Duodenal mucosa (tissue), 2 donors: ENCODE measurements around the gene PRC1.
"Not testable (repeated sequence)": the region's sequence is repeated elsewhere in the genome, so short reads cannot be mapped to it uniquely, and the experiment has no call there.

ENCODE experiments used
- H3K27ac ChIP-seq: one replicate; pipeline ENCODE4 v1.7.0; 2013; ENCODE audit warnings: low read depth, low read length
- H3K27me3 ChIP-seq, 2 donors: one replicate each; pipeline ENCODE4 v1.7.0; 2013; ENCODE audit warnings: low read length in 2 of 2, control low read depth in 1 of 2; ENCODE audit not compliant: insufficient read depth in 2 of 2, control insufficient read depth in 1 of 2
- H3K36me3 ChIP-seq, 2 donors: one replicate each; pipeline ENCODE4 v1.7.0; 2013; ENCODE audit warnings: low read length in 2 of 2, control low read depth in 1 of 2; ENCODE audit not compliant: insufficient read depth in 2 of 2, control insufficient read depth in 1 of 2
- H3K4me1 ChIP-seq, 2 donors: one replicate each; pipeline ENCODE4 v1.7.0; 2013; ENCODE audit warnings: low read length in 2 of 2, control low read depth in 1 of 2; ENCODE audit not compliant: insufficient read depth in 2 of 2, control insufficient read depth in 1 of 2
- H3K4me3 ChIP-seq, 2 donors: one replicate each; pipeline ENCODE4 v1.7.0; 2013; ENCODE audit warnings: low read length in 2 of 2, low read depth in 1 of 2
- H3K9ac ChIP-seq, 2 donors: one replicate each; pipeline ENCODE4 v1.7.0; 2013; ENCODE audit warnings: low read length in 2 of 2, low read depth in 1 of 2
- H3K9me3 ChIP-seq, 2 donors: one replicate each; pipeline ENCODE4 v1.7.0; 2013; ENCODE audit warnings: low read length in 2 of 2, control low read depth in 1 of 2; ENCODE audit not compliant: control insufficient read depth in 1 of 2

Gene PRC1

GRCh38 chr15:90926766-90927165, 67.6 kb downstream of the PRC1 start:
- not testable (repeated sequence) for H3K36me3 ChIP-seq, H3K9me3 ChIP-seq, H3K9ac ChIP-seq, H3K27ac ChIP-seq, H3K4me3 ChIP-seq, H3K27me3 ChIP-seq
- H3K4me1 ChIP-seq: peaks cover 15% of the 10 kb centered on the region in 2 donors

DNA sequence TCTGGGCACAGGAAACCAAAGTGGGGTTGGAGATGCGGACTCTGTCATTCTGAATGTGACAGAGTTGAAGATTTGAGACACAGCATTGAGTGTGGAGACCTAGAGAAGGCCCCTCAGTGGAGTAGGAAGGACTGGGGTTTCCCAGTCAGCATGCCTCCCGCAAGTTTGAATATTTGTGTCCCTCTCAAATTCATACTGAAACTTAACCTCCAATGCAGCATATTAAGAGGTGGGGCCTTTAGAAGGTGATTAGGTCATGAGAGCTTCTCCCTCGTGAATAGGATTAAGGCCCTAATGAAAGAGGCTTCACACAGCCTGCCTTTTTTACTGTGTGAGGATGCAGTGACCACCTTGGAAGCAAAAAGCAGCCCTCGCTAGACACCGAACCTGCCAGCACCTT, 70.0 kb downstream of the PRC1 start:
- H3K4me1 ChIP-seq: peaks cover 2 to 3% of the 10 kb centered on the region in 2 donors
- no peak overlapping the region for H3K4me3 ChIP-seq
- no peak overlapping the region for H3K9ac ChIP-seq
- no peak overlapping the region for H3K27ac ChIP-seq
- peaks cover 21% of the 10 kb centered on the region in 2 donors for H3K36me3 ChIP-seq
- no peaks in the 10 kb centered on the region for H3K9me3 ChIP-seq
- H3K27me3 ChIP-seq: no peaks in the 10 kb centered on the region

- H3K9me3 ChIP-seq, H3K4me1 ChIP-seq, H3K27me3 ChIP-seq, H3K27ac ChIP-seq, H3K4me3 ChIP-seq, H3K9ac ChIP-seq: not testable (repeated sequence)
- peaks cover 32 to 36% of the 10 kb centered on the region in 2 donors for H3K36me3 ChIP-seq
Measured at GRCh38 chr15:90922712-90923322, 71.5 kb downstream of the PRC1 start.

GRCh38 chr15:90921887-90922286, 72.4 kb downstream of the PRC1 start:
- Histone ChIP-seq H3K4me1 (no peaks in the 10 kb centered on the region), H3K36me3 (peaks cover 39 to 46% of the 10 kb centered on the region in 2 donors), H3K9me3 (no peaks in the 10 kb centered on the region), H3K27ac (no peak overlapping the region), H3K9ac (no peak overlapping the region), H3K4me3 (no peak overlapping the region), H3K27me3 (no peaks in the 10 kb centered on the region)

DNA sequence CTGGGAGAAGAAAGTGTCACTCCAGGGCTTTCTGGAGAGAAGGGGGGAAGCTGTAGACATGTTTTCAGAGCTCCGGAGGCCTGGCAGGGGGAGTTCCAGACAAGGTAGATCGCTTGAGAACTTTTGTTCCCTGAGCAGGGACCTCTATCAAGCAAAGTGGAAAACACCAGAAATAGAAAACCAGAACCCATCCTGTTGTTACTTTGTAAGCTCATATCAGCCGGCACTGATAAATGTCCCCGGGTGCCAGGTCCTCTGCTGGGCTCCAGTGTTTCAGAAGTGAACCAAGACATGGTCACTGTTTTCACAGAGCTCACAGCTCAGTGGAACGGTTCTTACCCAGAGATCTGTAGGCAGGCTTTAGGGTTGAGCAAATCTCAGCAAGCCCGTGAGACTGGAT, 75.5 kb downstream of the PRC1 start:
- Histone ChIP-seq H3K9ac (no peak overlapping the region), H3K9me3 (no peaks in the 10 kb centered on the region), H3K4me3 (no peak overlapping the region), H3K27me3 (no peaks in the 10 kb centered on the region), H3K36me3 (peaks cover 51 to 73% of the 10 kb centered on the region in 2 donors), H3K4me1 (peaks cover 0 to 11% of the 10 kb centered on the region in 2 donors), H3K27ac (no peak overlapping the region)

DNA sequence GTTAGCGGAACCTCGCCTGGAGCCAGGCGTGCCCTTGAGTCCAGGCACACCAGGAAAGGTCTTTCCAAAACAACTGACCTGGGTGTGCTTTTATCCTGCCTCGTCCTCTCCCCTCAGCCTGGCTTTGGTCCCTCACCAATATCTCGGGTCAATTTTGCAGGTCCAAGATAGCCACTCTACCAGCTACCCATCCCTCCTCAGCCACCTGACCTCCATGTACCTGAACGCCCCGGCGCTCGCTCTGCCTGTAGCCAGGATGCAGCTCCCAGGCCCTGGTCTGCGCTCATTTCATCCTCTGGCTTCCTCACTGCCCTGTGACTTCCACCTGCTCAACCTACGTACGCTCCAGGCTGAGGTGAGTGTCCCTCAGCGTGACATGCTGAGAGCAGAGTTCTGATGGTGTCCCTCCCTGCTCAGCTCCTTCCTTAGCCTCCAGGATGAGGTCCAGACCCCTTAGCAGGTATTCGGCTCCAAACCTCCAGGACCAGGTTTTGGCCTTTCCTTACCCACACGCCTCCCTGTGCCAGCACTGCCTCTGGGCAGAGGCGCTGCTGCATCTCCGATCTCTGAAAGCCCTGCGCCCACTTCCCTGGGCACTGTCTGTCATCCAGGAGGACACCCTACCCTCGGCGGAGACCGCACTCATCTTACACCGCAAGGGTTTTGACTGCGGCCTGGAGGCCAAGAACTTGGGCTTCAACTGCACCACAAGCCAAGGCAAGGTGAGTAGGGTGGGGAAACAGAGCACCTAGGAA, 76.1 kb downstream of the PRC1 start:
- H3K27me3 ChIP-seq: no peaks in the 10 kb centered on the region
- no peaks in the 10 kb centered on the region for H3K9me3 ChIP-seq
- H3K27ac ChIP-seq: no peak overlapping the region
- H3K4me3 ChIP-seq: no peak overlapping the region
- H3K36me3 ChIP-seq: peaks cover 57 to 79% of the 10 kb centered on the region in 2 donors
- no peak overlapping the region for H3K9ac ChIP-seq
- H3K4me1 ChIP-seq: peaks cover 0 to 11% of the 10 kb centered on the region in 2 donors

DNA sequence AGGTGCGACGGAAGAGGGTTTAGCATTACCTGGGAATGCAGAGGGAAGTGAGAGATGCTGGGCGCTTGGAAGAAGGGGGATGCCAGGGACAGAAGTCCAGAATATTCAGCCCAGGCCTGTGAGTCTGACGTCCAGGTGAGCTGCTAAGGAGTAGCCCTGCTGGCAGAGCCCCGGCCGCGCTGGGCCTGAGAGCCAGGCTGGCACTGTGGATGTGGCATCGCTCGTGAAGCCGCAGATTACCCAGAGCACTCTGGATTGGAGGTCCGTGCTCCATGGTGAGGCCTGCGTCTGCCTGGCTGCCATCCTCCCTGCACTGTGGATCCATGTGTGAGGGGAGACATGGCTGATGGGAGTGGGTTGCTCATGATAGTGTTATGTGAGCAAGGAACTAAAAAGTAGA, 76.8 kb downstream of the PRC1 start:
- no peak overlapping the region for H3K9ac ChIP-seq
- no peaks in the 10 kb centered on the region for H3K9me3 ChIP-seq
- H3K4me1 ChIP-seq: peaks cover 0 to 11% of the 10 kb centered on the region in 2 donors
- no peaks in the 10 kb centered on the region for H3K27me3 ChIP-seq
- no peak overlapping the region for H3K4me3 ChIP-seq
- H3K27ac ChIP-seq: no peak overlapping the region
- peaks cover 63 to 85% of the 10 kb centered on the region in 2 donors for H3K36me3 ChIP-seq

GRCh38 chr15:90916461-90916860, 77.9 kb downstream of the PRC1 start:
- no peak overlapping the region for H3K9ac ChIP-seq
- no peak overlapping the region for H3K4me3 ChIP-seq
- no peak overlapping the region for H3K27ac ChIP-seq
- H3K27me3 ChIP-seq: no peaks in the 10 kb centered on the region
- H3K36me3 ChIP-seq: peaks cover 74 to 96% of the 10 kb centered on the region in 2 donors
- no peaks in the 10 kb centered on the region for H3K9me3 ChIP-seq
- H3K4me1 ChIP-seq: peaks cover 0 to 11% of the 10 kb centered on the region in 2 donors
